ENCODE results near the gene ZDHHC14. TPM values are rescaled to one million over a fixed set of nuclear protein-coding genes. Genes with fewer than 3 reads are reported as not detected.

Gene ZDHHC14
- total RNA-seq, 1 donor from 2014 or later: 6.5 TPM

DNA sequence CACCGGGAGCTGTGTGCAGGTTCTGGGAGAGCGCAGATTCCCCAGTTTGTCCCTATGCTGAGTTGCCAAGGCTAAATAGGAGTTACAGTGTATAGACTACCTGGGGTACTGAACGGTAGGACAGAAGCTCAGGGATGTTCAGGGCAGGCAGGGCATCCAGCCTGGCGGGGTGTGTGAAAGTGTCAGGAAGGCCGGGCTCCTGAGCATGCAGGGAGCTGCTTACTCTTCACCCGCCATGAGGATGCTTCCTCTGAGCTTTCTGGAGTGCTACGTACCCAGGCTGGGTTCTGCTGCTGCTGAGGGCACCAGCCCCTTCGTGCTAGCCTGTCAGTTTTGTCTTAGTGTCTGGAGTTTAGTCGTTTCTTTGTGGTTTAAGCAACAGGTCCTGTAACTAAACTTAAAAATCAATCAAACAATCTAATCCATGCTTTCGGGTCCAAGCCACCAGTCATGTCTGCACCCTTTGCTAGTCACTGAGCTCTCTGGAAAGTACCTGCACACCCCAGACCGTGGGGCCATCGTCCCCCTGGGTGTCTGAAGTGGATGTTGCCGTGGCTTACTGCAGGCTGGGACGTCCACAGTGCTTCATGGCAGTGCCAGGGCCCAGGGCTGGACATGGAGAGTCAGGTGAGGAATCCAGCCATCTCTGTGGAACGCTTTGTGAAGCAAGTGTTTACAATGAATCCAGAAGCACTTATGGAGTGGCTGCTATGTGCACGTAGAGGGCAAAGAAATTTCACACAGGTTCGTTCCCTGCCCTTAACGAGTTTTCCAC is 221.7 kb downstream of the ZDHHC14 start:
- DNase-seq: no peak

DNA sequence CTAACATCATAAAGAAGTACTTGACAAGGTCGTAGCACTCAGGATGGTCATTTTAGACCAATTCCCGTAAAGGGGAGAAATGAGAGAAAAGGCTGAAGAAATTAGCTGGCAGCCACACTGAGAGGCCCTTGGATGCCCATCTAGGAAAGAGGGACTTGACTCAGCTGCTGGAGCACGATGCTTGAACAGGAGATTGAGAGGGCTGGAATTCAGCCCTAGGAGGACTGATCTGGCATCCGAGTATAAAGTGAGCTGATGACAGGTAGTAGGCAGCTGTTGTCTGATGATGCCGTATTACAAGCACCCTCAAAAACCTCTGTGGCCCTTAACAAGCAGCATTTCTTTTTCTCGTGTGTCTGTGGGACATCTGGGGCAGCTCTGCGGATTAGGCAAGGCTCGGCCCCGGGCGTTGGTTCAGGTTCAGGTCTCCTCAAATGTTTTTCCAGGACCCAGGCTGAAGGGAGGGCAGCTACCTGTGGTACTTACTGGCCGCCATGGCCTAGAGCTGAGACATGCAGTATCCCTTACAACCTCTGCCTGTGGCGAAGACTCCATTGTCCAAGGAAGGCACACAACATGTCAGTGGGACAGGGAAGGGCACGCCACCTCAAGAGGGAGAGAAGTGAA is 222.4 kb downstream of the ZDHHC14 start:
- no peak for DNase-seq

DNA sequence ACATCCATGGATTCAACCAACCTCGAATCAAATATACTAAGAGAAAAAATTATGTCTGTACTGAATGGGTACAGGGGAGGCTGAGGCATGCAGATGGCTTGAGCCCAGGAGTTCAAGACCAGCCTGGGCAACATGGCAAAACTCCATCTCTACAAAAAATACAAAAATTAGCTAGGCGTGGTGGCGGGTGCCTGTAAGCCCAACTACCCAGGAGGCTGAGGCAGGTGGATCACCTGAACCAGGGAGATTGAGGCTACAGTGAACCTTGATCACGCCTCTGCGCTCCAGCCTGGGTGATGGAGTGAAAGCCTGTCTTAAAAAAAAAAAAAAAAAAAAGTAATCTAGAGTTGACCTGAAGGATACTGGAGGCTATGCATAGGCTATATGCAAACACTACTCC is 223.0 kb downstream of the ZDHHC14 start:
- no peak for DNase-seq

DNA sequence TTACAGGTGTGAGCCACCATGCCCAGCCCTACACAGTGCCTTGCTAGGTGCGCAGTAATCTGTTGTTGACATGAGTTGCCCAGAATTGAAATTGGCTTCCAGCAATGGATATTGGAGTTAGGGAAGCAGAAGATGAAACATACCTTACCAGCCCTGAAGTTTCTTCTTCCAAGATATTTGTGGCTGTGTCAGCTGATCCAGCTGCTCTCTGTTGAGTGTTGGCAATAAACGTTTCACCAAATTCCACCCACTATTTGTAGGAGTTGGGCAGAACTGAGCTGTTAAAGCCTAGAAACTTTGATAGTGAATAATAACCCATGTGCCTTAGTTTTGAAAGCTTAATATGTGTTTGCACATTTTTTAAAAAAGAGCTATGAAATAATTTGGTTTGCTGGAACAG is 223.8 kb downstream of the ZDHHC14 start:
- no peak for DNase-seq

DNA sequence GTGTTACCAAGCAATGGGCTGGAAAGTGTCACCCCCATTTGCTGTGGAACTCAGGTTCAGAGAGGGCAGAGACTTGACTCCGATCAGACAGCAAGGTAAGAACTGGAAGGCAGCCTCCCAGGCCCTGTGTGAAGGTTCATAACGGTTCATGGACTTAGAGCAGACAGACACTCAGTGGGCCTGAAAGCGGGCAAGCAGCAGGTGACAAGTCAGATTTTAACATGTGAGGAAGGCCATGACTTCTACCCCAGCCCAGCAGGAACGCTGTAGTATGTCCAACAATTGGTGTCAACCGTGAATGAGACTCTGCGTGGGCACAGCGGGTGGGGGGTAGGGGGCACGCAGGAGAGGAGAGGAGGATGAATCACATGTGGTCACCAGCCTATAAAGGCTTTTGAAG is 224.5 kb downstream of the ZDHHC14 start:
- no peak for DNase-seq

DNA sequence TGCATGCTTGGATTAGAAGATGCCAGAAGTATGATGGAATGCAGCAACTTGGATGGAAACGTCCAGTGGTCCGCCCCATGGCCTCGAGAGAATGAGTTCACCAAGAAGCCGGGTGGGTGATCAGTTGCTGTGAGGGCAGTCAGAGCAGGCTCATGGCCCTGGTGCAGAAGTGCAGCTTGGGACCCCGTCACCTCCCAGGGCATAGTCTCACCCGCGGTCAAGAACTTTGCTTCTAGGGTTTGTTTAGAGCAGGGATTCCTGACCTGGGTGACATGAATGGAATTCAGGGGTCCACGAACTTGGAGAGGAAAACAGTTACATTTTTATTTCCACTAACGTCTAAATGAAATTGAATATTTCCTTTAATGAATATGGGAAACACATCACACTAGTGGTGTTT is 225.5 kb downstream of the ZDHHC14 start:
- DNase-seq: no peak

DNA sequence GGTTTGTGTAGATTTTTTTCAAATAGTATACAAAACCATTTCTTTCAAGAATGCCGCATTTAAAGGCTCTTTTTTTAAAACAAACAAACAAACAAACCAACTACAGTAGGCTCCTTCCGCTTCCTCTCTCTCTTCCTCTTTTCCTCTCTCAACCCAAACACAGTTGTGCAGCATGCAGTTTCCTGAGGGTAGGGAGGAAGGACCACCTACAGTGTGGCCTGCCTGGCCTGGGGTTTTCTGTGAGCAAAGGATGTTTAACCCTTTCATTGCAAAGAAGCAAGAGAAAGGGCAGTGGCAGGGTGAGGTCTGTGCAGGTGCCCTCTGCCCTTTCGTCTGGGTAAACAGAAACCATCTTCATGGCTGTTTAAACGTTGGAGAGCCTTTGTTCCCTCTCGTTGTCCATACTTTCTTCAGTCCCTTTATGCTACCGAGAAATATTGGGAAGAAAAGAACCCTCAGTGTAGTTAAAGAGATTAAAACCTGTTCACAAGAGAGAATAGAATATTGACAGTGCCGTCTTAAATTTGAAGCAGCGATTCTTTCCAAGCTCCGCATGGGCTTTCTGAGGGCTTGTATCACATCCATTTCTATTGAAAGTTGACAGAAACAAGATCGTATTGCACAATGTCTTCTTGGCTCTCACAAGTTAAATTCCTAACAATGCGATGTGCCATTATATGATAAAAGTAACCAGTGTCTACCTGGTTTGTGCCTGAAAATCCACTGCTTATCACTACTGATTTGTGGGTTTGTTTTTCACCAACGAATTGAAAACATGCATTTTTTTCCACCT is 226.5 kb downstream of the ZDHHC14 start:
- DNase-seq: no peak

DNA sequence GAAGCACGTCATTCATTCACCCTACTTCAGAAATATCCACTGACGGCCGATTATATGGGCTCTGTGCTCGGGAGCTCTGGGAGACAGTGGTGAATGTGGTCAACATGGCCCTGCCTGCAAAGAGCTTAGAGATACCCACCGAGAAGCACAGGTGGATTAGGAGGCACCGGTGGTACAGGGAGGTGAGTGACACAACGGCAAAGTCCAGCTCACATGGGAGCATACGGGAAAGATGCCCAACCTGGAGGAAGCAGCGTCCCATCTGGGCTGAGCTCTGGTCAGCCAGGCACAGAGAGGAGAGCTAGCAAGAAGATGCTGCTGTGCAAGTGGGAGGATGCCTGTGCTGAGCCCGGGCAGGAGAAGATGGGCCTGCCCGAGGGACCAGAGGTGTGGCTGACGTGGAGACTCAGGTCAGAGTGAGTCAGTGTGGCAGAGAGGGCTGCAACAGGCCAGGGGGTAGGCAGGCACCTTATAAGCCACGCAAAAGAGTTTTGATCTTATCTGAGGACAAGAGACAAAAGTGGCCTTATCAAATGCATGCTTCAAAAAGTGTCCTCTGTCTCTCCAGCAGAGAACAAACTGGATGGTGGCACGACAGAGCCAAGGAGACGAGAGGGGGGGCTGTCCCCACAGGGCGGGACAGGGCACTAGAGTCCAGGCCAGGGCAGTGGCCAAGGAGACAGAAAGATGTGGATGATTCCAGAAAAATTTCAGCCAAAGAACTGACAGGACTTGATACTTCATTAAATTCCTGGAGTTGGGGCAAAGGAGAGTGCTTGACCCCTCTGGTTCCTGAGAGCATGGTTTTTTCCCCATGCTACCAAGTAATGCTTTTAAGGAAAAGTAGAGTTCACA is 227.5 kb downstream of the ZDHHC14 start:
- DNase-seq: no peak

DNA sequence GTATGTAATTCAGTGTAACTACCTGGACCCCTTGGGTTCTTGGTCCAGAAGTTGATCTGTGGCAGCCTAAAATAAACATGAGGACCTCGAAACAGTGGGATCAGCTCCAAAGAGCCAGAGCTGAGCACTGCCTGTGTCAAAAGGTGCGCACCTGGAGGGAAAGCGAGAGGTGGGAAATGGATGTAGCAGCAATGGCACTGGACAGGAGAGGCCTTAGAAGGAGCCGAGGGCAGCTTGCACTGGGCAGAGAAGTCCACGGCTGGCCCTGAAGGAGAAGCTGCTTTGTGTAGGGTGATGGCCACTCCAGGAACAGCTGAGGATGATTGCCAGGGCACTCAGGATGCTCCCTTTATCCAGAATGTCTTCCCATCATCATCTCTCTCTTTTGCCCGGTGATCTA is 228.1 kb downstream of the ZDHHC14 start:
- DNase-seq: no peak

DNA sequence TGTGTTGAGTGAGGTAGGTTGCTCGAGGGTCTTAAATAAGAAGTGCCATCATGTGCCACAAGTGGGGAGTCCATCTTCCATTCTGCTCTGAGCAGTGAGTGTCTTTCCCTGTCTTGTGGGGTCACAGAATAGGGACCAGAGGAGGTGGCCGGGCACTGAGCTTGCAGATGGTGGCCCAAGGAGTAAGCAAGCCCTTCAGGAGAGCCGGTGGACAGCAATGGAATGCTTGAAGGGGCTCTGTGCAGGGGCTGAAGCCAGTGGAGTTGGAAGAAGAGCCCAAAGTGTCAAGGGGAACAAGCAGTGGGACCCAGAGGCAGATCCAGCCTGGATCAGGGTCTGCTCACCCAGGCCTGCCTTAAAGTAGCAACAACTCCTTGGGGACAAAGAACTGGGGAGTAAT is 228.6 kb downstream of the ZDHHC14 start:
- DNase-seq: no peak

DNA sequence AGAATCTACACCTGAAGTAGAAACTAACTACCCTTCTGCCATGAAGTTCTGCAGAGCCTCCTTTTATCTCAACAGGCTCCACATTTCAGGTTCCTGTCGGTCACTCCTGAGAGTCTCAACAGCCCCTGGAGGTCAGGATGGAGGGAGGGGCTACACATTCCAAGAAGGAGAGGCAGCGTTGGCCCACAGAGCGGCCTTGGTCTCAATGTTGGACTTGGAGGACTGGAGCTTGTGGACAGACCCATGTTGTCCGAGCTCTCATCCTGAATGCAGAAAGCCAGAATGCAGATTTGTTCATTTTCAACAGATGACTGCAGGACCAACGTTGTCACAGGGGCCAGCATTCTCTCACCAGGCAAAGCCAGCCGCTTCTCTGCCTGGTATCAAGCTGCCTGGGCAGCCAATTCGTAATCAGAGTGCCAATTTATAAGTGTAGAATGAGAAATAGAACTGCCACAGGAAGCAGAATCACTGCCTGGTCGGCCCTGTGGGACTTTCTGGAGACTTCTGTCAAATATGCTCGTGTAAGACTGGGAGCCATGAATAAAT is 229.5 kb downstream of the ZDHHC14 start:
- no peak for DNase-seq

DNA sequence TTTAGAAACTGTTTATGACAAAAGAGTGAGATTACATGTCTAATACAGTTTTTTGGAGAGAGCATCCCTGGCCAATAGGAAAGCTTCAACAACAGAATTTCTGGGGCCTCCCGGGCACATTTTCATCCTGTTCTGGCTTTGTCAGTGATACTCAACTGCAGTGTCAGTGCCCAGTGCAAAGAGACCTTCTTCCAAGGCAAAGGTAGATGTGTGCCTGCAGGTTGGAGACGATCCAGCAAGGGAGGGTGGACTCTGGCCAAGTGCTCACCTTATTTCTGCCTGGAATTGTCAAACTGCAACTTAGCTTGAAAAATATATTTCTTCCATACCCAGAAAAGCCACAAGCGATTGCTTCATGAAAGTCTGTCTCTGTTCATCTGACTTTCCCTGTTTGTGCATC is 230.4 kb downstream of the ZDHHC14 start:
- DNase-seq: no peak

DNA sequence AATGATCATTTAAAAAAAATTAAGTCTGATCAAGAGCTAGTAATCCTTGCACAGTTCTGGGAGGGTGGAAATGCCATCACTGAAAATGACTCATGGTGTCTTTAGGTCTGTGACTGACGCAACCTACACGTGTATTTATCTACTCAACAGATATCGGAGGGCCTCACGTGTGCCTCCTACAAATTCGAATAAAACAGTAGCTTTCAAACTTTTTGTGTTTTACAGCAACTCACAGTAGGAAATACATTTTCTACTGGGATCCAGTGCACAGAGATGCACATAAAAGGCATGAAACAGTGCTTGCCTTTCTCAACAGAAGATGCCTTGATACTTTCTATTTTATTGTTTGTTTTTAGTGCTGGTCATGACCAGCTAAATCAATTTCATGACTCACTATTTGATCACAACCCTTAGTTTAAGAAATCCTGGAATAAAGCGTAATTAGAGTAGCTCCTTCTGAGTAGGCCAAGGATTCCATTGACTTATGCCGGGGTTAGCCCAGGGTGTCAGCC is 232.1 kb downstream of the ZDHHC14 start:
- DNase-seq: no peak

DNA sequence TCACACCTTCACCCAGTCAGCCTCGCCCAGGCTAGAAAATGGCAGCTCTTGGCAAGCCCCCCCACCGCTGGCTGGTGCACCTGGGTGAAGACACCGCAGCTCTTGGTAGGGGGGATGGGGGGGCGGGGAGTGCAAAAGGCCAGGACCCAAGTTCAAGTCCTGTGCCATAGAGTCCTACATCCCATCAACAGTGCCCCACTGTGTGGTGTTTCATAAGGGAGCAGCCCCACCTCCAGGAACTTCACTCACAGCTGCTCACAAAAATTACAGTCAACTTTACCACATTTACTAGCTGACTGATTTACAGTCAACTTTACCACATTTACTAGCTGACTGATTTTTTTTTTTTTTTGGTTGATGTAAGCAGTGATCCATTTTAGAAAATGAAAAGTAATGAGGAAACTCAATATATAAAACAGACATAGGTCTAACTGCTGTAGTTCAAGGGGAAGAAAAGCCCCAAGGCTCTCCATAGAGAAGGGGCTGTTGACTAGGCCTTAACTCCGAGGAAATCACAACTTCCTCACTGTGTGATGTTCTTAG is 233.1 kb downstream of the ZDHHC14 start:
- no peak for DNase-seq

DNA sequence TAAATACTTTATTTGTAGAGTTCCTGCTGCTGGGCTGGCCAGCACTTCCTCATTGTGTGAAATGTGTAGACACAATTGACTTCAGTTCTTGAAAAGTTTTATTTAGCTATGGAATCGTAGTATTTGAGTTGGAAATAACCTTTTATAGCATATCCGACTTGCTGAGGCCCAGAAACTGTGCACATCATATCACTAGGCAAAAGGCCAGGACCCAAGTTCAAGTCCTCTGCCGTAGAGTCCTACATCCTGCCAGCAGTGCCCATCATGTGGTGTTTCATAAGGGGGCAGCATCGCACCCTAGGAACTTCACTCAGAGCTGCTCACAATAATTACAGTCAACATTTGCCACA is 234.4 kb downstream of the ZDHHC14 start:
- no peak for DNase-seq

DNA sequence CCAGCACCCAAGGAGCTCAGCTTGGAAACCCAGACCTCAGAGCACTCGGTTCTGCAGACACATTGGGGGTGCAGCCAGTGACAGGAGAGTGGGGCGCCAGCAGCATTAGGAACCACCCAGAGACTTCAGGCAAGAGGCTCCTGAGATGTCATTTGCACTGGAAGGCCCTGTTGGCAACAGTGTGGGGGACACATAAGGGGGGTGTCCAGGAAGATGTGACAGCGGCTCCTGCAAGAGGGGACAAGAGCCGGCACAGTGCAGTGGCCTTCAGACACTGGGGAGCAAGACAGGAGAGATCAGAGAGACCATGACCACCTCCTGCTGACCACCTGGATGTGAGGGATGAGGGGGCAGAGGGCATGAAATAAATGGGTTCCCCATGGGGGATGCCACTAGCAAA is 235.0 kb downstream of the ZDHHC14 start:
- DNase-seq: no peak

DNA sequence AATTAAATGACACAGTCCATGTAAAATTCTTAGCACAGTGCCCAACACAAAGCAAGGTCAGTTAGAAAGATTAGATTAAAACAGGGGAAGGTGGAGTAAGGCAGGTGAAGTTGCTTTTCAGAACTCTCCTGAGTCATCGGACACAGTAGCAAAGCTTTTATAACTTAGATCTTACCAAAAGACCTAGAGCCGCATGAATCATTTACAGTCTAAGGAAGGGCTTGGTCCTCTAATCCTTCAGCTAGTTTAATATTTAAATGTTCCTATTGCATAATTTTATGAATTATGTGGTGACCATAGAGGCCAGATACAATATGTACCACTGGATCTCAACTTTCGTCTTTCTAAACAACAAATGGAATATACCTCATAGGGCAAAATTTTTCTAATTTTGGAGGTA is 240.0 kb downstream of the ZDHHC14 start:
- no peak for DNase-seq

DNA sequence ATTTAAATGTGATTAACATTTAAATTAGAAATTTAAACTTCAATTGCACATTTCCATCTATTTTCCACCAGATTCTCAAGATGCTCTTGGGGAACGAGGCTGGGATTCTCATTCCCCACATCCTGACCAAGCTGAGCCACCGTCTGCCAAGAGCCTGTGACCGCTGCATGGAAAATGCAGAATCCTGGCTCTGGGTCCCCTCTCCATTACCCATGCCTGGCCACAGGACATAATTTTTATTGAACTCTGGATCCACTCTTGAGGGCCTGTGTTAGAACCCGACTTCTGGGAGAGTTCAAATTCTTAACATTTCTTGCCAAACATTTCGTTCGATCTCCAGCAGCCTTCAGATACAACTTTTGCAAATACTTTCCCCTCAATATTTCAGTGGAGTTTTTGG is 240.4 kb downstream of the ZDHHC14 start:
- DNase-seq: no peak

DNA sequence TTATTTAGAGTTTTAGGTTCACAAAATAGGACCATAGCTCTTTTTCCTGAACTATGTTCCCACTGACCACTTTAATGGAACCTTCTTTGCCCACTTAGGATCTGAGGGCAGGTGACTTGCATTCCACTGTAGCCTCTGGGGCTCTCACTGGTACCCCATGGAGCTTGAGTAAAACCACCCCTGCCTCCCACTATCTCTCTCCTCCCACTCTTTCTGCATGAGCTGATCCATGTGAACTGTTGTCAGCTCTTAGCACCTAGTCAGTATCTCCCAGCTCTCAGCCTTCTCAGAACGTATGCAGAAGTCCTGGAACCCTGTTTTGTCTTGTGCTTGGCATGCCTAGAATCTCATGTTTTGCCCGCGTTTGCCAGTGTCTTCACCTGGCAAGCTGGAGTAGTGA is 241.4 kb downstream of the ZDHHC14 start:
- no peak for DNase-seq

DNA sequence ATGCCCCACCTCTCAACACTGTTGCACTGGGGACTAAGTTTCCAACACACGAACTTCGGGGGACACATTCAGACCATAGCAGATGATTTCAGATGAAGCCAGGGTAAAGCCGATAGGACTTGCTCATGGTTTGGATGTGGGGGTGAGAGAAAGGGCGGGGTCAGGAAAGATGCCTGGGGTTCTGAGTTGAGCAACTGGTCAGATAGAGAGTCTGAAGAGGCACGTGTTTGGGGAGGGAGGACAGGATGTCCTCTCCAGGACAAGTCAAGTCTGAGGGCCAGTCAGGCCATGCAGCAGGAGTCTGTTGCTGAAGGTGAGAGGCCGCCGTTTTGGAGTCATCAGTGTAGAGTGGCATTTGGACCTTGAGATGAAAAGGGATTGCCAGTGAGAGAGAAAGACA is 244.1 kb downstream of the ZDHHC14 start:
- no peak for DNase-seq

DNA sequence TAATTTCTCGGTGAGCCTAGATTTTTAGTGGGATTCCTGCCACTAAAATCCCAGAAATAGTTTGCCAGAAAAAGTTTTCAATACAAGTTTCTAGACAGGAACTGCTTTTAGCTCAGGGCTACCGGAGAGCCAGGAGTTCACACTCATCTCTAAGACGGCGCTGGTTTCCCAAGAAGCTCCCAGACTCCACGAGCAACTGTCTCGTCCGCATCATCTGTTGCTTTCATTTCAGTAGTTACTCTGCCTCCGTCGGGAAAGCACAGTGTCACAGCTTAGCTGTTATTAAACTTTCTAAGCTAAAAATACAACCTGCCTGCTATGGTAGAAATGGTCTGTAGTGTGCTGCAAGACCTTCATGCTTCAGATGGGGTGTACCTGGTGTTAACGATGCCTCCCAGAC is 244.8 kb downstream of the ZDHHC14 start:
- DNase-seq: no peak

All from tongue (tissue), 2 donors.